Caco-2 (cell line): Measurements from ENCODE around the gene ARHGAP25. TPM values are rescaled to one million over a fixed set of nuclear protein-coding genes. Genes with fewer than 3 reads are reported as not detected.

Experiments used
- BruUV-seq: library from RNA; stranded (reverse); fragments of 400-500 nt; replicated peaks from 2 replicates; lab custom pipeline; 2021; lab: Mats Ljungman, UMichigan
- CTCF ChIA-PET: fragments of 300-600 bp; sonication (Branson Sonifier 250); formaldehyde crosslinking; loops from one replicate; lab custom pipeline; 2022; ENCODE audit warnings: antibody characterized with exemption; lab: Charles Lee
- POLR2A ChIA-PET: fragments of 300-600 bp; sonication (Branson Sonifier 250); formaldehyde crosslinking; loops from one replicate; lab custom pipeline; 2022; ENCODE audit warnings: antibody characterized with exemption; lab: Charles Lee
- DNase-seq, 2 experiments: peaks; one replicate each; pipeline versions ENCODE4 v3.0.0 to v3.0.0-alpha.2; 2020 to 2022
- H3K27me3 ChIP-seq: replicated peaks from 2 replicates; pipeline ENCODE4 v1.6.0; 2011; ENCODE audit warnings: low read length; ENCODE audit not compliant: control insufficient read depth, insufficient read depth
- H3K36me3 ChIP-seq: 2 replicates; pipeline ENCODE4 v1.5.1; 2011; ENCODE audit warnings: low read length; ENCODE audit not compliant: control insufficient read depth, insufficient read depth
- H3K4me1 ChIP-seq: fragments of 250-450 bp; sonication (Bioruptor Pico); 2 replicates; pipeline ENCODE4 v1.5.1; 2020; ENCODE audit warnings: mild to moderate bottlenecking
- H3K4me3 ChIP-seq: 2 replicates; pipeline ENCODE4 v1.5.1; 2011; ENCODE audit warnings: low read depth, mild to moderate bottlenecking, control low read depth, low read length
- H3K9me3 ChIP-seq: fragments of 250-450 bp; sonication (Bioruptor Pico); 2 replicates; pipeline ENCODE4 v1.5.1; 2020; ENCODE audit warnings: mild to moderate bottlenecking, moderate library complexity
- H3K27ac Mint-ChIP-seq: one replicate; pipeline ENCODE4 v1.8.0; 2022; ENCODE audit warnings: mixed read lengths; ENCODE audit not compliant: unreplicated experiment
- H3K27me3 Mint-ChIP-seq: one replicate; pipeline ENCODE4 v1.8.0; 2022; ENCODE audit warnings: mixed read lengths; ENCODE audit not compliant: insufficient read depth, unreplicated experiment
- H3K36me3 Mint-ChIP-seq: one replicate; pipeline ENCODE4 v1.8.0; 2022; ENCODE audit warnings: mild to moderate bottlenecking, mixed read lengths; ENCODE audit not compliant: insufficient read depth, unreplicated experiment
- H3K4me1 Mint-ChIP-seq: one replicate; pipeline ENCODE4 v1.8.0; 2022; ENCODE audit warnings: low read depth, mixed read lengths; ENCODE audit not compliant: unreplicated experiment
- H3K4me3 Mint-ChIP-seq: one replicate; pipeline ENCODE4 v1.8.0; 2022; ENCODE audit warnings: mild to moderate bottlenecking, moderate library complexity, mixed read lengths; ENCODE audit not compliant: unreplicated experiment
- H3K9me3 Mint-ChIP-seq: one replicate; pipeline ENCODE4 v1.8.0; 2022; ENCODE audit warnings: mixed read lengths; ENCODE audit not compliant: unreplicated experiment
- CTCF ChIP-seq, 2 experiments: fragments of 200-600 bp in 1 of 2; IDR thresholded peaks; 1 replicate in 1 of 2; 2 replicates in 1 of 2; pipeline versions ENCODE4 v1.5.1 to v1.8.0; 2011 to 2022; ENCODE audit warnings: antibody characterized with exemption in 1 of 2, control low read depth in 1 of 2, inconsistent platforms in 1 of 2, low read depth in 1 of 2, low read length in 1 of 2, mild to moderate bottlenecking in 1 of 2, moderate library complexity in 1 of 2; ENCODE audit not compliant: insufficient read depth in 1 of 2, severe bottlenecking in 1 of 2, unreplicated experiment in 1 of 2
- intact Hi-C: fragments of 100-400 bp; cut with micrococcal nuclease; formaldehyde crosslinking; loops from one replicate; pipeline ENCODE4 v1.10.0; 2022; ENCODE audit not compliant: unreplicated experiment
- total RNA-seq: library from RNA; stranded (reverse); gene quantifications from 2 replicates; pipeline ENCODE4 v1.2.3, GENCODE V29; 2022

ARHGAP25 gene
- total RNA-seq, 1 experiment from 2014 or later: 0.48 TPM

- intact Hi-C loops: no loop called here
- DNase-seq: no peak
- Histone ChIP-seq H3K4me3 (no peak overlapping the region), H3K36me3 (no peaks in the 10 kb centered on the region), H3K4me1 (peaks cover 5% of the 10 kb centered on the region; the same call in 1 of the 2 replicates), H3K27me3 (no peaks in the 10 kb centered on the region), H3K9me3 (no peaks in the 10 kb centered on the region)
- Mint-ChIP-seq H3K9me3 (no peaks in the 10 kb centered on the region), H3K36me3 (no peaks in the 10 kb centered on the region), H3K27ac (no peak overlapping the region), H3K4me3 (no peak overlapping the region), H3K4me1 (peaks cover 10% of the 10 kb centered on the region), H3K27me3 (no peaks in the 10 kb centered on the region)
- TF ChIP-seq CTCF (IDR thresholded peaks at IDR 0.05; ENCODE audit: insufficient read depth in 1 of 2, low read depth in 1 of 2, low read length in 1 of 2, severe bottlenecking in 1 of 2, unreplicated experiment in 1 of 2): no peak
- ChIA-PET CTCF (no interaction called here), POLR2A (no interaction called here)
- BruUV-seq: no TSS peak
Observed at GRCh38 chr2:68831686-68832232, 97.1 kb downstream of the ARHGAP25 start.

- CTCF ChIA-PET: no interaction called here
- Histone ChIP-seq H3K27me3 (no peaks in the 10 kb centered on the region), H3K4me1 (peaks cover 5% of the 10 kb centered on the region; the same call in 1 of the 2 replicates), H3K36me3 (no peaks in the 10 kb centered on the region), H3K9me3 (no peaks in the 10 kb centered on the region), H3K4me3 (no peak overlapping the region)
- intact Hi-C loops: no loop called here
- BruUV-seq: no TSS peak
- Mint-ChIP-seq H3K4me1 (peaks cover 10% of the 10 kb centered on the region), H3K27me3 (no peaks in the 10 kb centered on the region), H3K27ac (no peak overlapping the region), H3K4me3 (no peak overlapping the region), H3K9me3 (no peaks in the 10 kb centered on the region), H3K36me3 (no peaks in the 10 kb centered on the region)
- no peak for DNase-seq
- POLR2A ChIA-PET: no interaction called here
- TF ChIP-seq CTCF (IDR thresholded peaks at IDR 0.05; ENCODE audit: insufficient read depth in 1 of 2, low read depth in 1 of 2, low read length in 1 of 2, severe bottlenecking in 1 of 2, unreplicated experiment in 1 of 2): no peak
Observed at GRCh38 chr2:68832233-68832869, 97.7 kb downstream of the ARHGAP25 start.

- no peaks in the 10 kb centered on the region for H3K36me3 Mint-ChIP-seq
- no peak overlapping the region for H3K4me3 Mint-ChIP-seq
- no peak for TF ChIP-seq CTCF (IDR thresholded peaks at IDR 0.05; ENCODE audit: insufficient read depth in 1 of 2, low read depth in 1 of 2, low read length in 1 of 2, severe bottlenecking in 1 of 2, unreplicated experiment in 1 of 2)
- intact Hi-C loops: no loop called here
- Histone ChIP-seq H3K36me3 (no peaks in the 10 kb centered on the region), H3K4me1 (peaks cover 5% of the 10 kb centered on the region; the same call in 1 of the 2 replicates), H3K4me3 (no peak overlapping the region), H3K9me3 (no peaks in the 10 kb centered on the region), H3K27me3 (no peaks in the 10 kb centered on the region)
- no TSS peak for BruUV-seq
- CTCF ChIA-PET: no interaction called here
- no peaks in the 10 kb centered on the region for H3K9me3 Mint-ChIP-seq
- H3K27me3 Mint-ChIP-seq: no peaks in the 10 kb centered on the region
- H3K27ac Mint-ChIP-seq: no peak overlapping the region
- DNase-seq: no peak
- POLR2A ChIA-PET: no interaction called here
- peaks cover 10% of the 10 kb centered on the region for H3K4me1 Mint-ChIP-seq
Observed at GRCh38 chr2:68833162-68833561, 98.6 kb downstream of the ARHGAP25 start.
